Osteoblast (primary cell): Measurements from ENCODE around the gene ALAS1. TPM values are rescaled to one million over a fixed set of nuclear protein-coding genes. Genes with fewer than 3 reads are reported as not detected.
A peak's percentile ranks its signal among the peaks of the same experiment; 100 is the strongest.

ENCODE experiments used
- DNase-seq: peaks from one replicate; pipeline ENCODE4 v3.0.0; 2011; ENCODE audit warnings: low spot score, mixed read lengths; ENCODE audit not compliant: insufficient read length; ENCODE audit errors: missing footprints
- H2AFZ ChIP-seq: 2 replicates; pipeline ENCODE4 v1.6.0; 2011; ENCODE audit warnings: mild to moderate bottlenecking, low read length
- H3K27ac ChIP-seq: 2 replicates; pipeline ENCODE4 v1.5.1; 2011; ENCODE audit warnings: mild to moderate bottlenecking, low read depth, low read length, moderate library complexity
- H3K27me3 ChIP-seq: 2 replicates; pipeline ENCODE4 v1.6.0; 2012; ENCODE audit warnings: mild to moderate bottlenecking, control low read depth, inconsistent platforms, low read length, moderate library complexity; ENCODE audit not compliant: insufficient read depth
- H3K36me3 ChIP-seq: 2 replicates; pipeline ENCODE4 v1.5.1; 2011; ENCODE audit warnings: mild to moderate bottlenecking, low read length, control low read depth, moderate library complexity; ENCODE audit not compliant: insufficient read depth
- H3K4me1 ChIP-seq: 2 replicates; pipeline ENCODE4 v1.5.1; 2011; ENCODE audit warnings: mild to moderate bottlenecking, low read length, control low read depth, moderate library complexity; ENCODE audit not compliant: insufficient read depth
- H3K4me2 ChIP-seq: 2 replicates; pipeline ENCODE4 v1.6.0; 2011; ENCODE audit warnings: mild to moderate bottlenecking, low read length; ENCODE audit not compliant: insufficient read depth
- H3K4me3 ChIP-seq: fragments of 200-600 bp; sonication (generic); 3 replicates; pipeline ENCODE4 v1.5.1; 2012; ENCODE audit warnings: mild to moderate bottlenecking, low read length, inconsistent platforms; ENCODE audit not compliant: insufficient read depth
- H3K79me2 ChIP-seq: 2 replicates; pipeline ENCODE4 v1.6.0; 2012; ENCODE audit warnings: mild to moderate bottlenecking, low read length, control low read depth, inconsistent platforms; ENCODE audit not compliant: insufficient read depth
- H3K9me3 ChIP-seq: 2 replicates; pipeline ENCODE4 v1.5.1; 2011; ENCODE audit warnings: low read depth, low read length, control low read depth
- H4K20me1 ChIP-seq: 2 replicates; pipeline ENCODE4 v1.6.0; 2012; ENCODE audit warnings: mild to moderate bottlenecking, low read length, control low read depth; ENCODE audit not compliant: insufficient read depth
- CTCF ChIP-seq: IDR thresholded peaks from 2 replicates; pipeline ENCODE4 v1.5.1; 2011; ENCODE audit warnings: mild to moderate bottlenecking, low read depth, low read length, moderate library complexity; ENCODE audit errors: extremely low read depth
- total RNA-seq: library from RNA; depleted of rRNA; stranded (reverse); fragments of >200 nt; gene quantifications from 2 replicates; pipeline ENCODE4 v1.2.3, GENCODE V29; 2012

ALAS1 gene
- total RNA-seq, 1 donor, result 39.1 TPM

DNA sequence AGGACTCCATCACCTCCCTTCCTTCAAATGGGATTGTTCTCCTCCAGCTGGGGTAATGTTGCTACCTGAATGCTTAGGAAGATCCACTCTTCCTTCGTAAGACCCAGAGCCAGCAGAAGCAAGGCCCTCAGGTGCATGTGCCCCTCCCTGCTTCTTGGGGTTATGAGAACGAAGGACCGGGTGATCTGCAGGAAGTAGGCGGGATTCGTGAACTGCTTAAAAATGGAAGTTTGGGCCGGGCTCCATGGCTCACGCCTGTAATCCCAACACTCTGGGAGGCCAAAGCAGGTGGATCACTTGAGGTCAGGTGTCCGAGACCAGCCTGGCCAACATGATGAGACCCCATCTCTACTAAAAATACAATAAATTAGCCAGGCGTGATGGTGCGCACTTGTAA, 19.4 kb downstream of the ALAS1 start:
- H3K4me1 ChIP-seq, result peaks cover 9% of the 10 kb centered on the region

DNA sequence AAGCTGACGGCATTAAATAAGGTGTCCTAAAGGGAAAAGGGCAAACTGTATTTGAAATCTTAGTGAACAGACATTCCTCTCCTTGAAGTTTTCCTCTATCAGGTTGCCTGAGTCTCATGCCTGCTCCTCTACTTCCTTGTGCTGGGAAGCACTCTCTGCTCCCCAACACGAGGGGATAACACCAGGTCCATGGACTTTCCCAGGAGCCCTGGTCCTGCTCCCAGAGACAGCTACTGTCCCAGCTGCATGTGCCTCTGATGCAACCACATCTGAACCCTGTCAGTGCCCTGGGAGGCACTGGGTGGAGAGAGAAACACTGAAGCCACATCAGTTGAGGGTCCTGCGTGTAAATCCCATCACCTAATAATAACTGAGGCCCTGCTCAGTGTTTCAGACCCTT, 20.1 kb downstream of the ALAS1 start:
- Histone ChIP-seq H3K36me3 (peaks cover 26% of the 10 kb centered on the region), H3K27me3 (no peaks in the 10 kb centered on the region), H3K9me3 (no peaks in the 10 kb centered on the region), H3K27ac (no peak overlapping the region), H3K4me3 (no peak overlapping the region), H2AFZ (no peak overlapping the region), H3K4me1 (peaks cover 9% of the 10 kb centered on the region), H3K79me2 (no peaks in the 10 kb centered on the region), H4K20me1 (peaks cover 3% of the 10 kb centered on the region), H3K4me2 (no peak overlapping the region)
- no peak for TF ChIP-seq CTCF
- peak; percentile 85 for DNase-seq

More for the DNA sequence above, 19.4 kb downstream of the ALAS1 start:
- Histone ChIP-seq H2AFZ (no peak overlapping the region), H3K79me2 (no peaks in the 10 kb centered on the region), H3K36me3 (peaks cover 32% of the 10 kb centered on the region), H4K20me1 (peaks cover 3% of the 10 kb centered on the region), H3K9me3 (no peaks in the 10 kb centered on the region), H3K27ac (no peak overlapping the region), H3K27me3 (no peaks in the 10 kb centered on the region), H3K4me2 (no peak overlapping the region), H3K4me3 (no peak overlapping the region)
- TF ChIP-seq CTCF, result no peak
- no peak for DNase-seq

DNA sequence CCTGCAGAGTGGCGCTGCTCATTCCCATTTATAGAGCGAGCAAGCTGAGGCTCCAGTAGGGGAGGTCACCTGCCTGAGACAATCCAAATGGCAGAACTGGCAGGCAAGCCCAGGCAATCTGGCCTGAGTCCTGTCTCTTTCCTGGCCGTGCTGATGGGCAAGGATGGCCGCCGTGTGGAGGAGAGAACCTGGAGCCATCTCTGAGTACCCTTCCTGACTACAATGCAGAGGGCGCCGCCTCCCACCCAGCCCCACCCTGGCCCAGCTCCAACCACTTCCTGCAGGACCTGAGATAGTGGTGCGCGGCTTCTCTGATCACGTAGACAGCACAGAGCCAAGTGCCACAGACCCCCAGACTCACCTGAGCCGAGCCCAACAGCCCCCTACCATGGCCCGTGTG, 20.5 kb downstream of the ALAS1 start:
- Histone ChIP-seq H3K36me3 (peaks cover 21% of the 10 kb centered on the region), H3K79me2 (no peaks in the 10 kb centered on the region), H3K4me1 (peaks cover 9% of the 10 kb centered on the region), H2AFZ (no peak overlapping the region), H3K9me3 (no peaks in the 10 kb centered on the region), H3K4me3 (no peak overlapping the region), H3K4me2 (no peak overlapping the region), H3K27me3 (no peaks in the 10 kb centered on the region), H4K20me1 (peaks cover 3% of the 10 kb centered on the region), H3K27ac (no peak overlapping the region)
- no peak for DNase-seq
- TF ChIP-seq CTCF, result no peak

DNA sequence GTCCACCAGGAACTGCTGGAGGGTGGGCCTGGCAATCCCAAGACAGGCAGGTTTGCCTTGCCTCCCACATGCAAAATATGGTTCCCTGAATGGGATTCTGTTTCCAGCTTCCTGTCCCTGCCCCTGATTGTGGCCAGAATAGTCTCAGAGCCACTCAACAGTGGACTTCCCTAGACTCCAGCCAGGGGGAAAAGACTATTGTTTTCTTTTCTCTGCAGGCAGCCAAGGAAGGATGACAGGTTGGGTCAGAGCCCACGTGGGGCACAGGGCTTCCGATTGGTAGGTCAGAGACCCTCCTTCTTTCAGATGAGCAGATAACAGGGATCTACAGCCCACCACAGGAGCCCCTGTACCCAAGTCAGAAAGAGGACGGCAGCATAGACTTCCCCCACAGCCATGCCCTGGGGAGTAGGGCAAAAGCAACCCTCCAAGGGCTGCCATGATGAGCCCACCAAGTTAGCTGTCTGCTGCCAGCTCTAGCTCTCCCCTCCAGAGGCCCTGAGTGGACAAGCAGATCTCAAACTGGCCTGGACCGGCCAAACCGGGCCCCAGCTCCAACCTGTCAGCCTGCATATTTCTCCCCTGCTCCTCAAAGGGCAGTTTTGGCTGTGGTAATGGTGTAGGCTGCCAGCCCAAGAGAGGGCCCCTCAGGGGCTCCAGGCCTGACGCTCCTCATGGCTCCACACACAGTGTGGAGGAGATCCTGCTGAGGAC, 21.1 kb downstream of the ALAS1 start:
- Histone ChIP-seq H3K4me2 (no peak overlapping the region), H3K79me2 (no peaks in the 10 kb centered on the region), H3K4me3 (no peak overlapping the region), H4K20me1 (peaks cover 3% of the 10 kb centered on the region), H3K36me3 (peaks cover 15% of the 10 kb centered on the region), H3K9me3 (no peaks in the 10 kb centered on the region), H3K27ac (no peak overlapping the region), H3K27me3 (no peaks in the 10 kb centered on the region), H2AFZ (no peak overlapping the region), H3K4me1 (peaks cover 9% of the 10 kb centered on the region)
- TF ChIP-seq CTCF, result no peak
- DNase-seq, result peak; percentile 81
